NCI-H146 (cell line): ENCODE data around the gene ZNF609.
"Not testable (repeated sequence)": the region's sequence is repeated elsewhere in the genome, so short reads cannot be mapped to it uniquely, and the experiment has no call there.

Experiments used
- DNase-seq: peaks from one replicate; lab custom pipeline; 2025; lab: John Stamatoyannopoulos, UW

The ZNF609 gene

DNA sequence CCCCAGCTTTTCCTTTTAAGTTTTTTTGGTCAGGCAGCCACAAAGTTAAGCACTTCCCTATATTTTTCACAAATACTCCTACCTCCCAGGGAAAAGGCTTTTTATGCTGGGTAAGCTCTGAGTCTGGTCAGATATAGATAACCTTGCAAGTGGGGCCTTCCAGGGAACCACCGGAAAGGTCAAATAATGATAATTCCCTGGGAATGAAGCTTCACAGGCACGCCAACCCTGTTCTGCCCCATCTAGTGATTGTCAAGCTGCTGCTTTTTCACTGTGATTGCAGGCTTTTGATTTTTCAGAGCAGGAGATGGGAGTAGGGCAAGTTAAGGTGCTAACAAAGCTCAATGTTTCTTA, 121.0 kb downstream of the ZNF609 start:
- no peak for DNase-seq

DNA sequence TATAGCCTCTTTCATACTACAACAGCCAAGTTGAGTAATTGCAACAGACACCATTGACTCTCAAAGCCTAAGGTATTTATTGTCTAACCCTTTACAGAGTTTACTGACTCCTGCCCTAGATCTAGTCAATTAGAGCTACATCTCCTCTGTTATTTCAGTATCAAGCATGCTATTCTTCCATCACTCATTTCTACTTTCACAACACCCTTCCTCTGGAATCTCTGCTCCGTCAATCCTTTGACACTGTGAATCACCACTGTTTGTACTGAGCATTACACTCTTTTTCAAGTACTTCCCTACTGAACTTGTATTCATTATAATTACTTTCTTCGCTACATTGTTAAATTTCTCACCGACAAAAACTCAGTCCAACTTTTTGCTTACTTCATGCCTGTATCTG, 121.8 kb downstream of the ZNF609 start:
- DNase-seq, result no peak

DNA sequence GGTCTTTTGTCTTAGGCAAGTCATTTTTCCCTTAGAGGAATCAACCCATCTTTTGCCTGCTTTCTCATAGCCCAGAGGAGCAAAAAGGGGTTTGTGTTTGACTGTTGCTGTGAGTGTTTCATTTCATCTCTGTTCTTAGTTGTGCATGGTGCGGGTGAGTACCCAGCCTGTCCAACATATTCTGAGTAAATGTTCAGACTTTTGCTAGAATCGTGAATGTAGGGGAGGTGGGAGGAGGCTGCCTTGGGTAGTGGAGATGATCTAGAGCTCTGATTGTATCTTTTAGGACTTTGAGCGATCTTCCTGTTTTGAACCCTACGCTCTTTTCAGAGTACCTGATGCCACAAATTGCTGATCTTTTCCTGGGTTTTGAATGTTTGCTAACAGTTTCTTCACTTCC, 123.1 kb downstream of the ZNF609 start:
- no peak for DNase-seq

DNA sequence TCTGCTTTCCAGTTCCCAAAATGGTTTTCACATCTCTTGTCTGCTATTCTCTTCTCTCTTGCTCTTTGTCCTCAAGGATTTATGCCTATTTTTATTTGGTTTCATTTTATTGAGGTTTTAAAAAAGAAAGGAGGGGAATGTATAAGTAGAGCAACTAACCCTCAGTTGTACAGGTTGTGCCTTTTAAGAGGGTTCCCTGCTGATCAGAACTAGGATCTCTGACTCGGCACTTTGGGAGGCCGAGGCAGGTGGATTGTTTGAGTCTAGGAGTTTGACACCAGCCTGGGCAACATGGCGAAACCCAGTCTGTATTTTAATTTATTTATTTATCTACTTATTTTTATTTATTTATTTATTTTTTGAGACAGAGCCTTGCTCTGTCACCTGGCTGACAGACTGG, 123.6 kb downstream of the ZNF609 start:
- DNase-seq, result no peak

DNA sequence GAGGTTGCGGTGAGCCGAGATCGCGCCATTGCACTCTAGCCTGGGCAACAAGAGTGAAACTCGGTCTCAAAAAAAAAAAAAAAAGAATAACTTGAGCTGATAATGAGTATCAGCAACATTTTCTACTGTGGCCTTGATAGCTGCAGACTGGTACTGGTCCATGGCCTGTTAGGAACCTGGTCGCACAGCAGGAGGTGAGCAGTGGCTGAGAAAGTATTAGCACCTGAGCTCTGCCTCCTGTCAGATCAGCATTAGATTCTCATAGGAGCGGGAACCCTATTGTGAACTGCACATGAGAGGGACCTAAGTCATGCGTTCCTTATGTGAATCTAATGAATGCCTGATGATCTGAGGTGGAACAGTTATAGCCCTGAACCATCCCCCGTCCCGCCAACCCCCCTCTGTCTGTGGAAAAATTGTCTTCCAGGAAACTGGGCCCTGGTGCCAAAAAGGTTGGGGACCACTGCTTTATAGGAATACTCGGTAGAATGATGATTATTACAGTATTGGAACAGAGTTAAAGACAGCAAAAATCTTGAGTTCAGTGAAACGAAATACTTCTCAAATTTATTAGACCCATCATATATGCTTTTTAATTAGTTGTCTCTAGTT, 126.0 kb downstream of the ZNF609 start:
- DNase-seq, result no peak

DNA sequence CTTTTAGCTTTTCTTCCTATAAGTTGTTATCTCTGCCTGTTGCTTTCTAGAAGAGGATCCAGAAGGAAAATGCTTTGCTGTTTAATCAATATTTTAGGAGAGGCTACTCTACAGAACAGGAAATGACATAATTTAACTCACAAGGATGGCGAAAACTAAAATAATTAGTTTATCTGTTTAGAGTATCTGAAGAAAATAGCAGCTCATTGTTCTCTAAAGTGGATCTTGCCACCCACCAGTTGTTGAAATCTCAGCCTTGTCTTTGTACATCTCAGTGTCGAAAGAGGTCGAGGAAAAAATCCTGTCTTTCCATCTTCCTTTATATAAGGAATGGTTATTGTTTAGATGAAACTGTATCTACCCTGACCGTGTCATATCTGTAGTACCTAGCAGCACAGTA, 126.6 kb downstream of the ZNF609 start:
- no peak for DNase-seq

DNA sequence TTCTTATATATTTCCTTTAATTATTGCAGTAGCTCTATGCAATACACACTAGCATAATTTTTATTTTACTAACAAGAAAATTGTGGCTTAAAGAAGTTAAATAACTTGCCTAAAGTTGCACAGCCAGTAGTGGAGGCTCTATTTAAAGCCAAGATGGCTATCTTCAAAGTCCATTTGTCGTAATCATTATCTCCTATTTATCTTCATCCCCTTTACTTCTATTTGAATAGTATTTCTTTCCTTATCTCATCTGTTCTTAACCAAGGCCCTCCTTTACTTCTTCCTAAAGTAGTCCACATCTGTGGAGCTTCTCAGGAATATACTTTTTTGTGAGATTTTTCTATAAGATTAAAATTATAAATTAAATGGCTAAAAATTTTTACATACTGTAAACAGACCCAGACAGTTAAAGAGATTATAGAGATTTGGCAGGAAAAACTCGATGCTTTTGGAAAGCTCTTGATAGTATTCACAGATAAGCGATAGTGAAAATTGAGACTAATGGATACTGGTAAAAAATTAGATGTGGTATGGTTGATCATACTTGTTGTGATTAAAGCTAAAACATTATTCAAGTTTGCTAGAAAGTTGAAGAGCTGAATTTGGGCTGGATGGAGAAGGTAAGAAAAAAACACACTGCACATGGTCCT, 129.2 kb downstream of the ZNF609 start:
- DNase-seq, result no peak

DNA sequence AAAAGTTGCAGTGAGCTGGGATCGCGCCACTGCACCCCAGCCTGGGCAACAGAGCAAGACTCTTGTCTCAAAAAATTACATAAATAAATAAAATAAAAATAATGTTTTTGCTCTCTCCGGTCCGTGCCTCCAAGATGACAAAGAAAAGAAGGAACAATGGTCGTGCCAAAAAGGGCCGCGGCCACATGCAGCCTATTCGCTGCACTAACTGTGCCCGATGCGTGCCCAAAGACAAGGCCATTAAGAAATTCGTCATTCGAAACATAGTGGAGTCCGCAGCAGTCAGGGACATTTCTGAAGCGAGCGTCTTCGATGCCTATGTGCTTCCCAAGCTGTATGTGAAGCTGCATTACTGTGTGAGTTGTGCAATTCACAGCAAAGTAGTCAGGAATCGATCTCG, 132.5 kb downstream of the ZNF609 start:
- DNase-seq, result not testable (repeated sequence)

DNA sequence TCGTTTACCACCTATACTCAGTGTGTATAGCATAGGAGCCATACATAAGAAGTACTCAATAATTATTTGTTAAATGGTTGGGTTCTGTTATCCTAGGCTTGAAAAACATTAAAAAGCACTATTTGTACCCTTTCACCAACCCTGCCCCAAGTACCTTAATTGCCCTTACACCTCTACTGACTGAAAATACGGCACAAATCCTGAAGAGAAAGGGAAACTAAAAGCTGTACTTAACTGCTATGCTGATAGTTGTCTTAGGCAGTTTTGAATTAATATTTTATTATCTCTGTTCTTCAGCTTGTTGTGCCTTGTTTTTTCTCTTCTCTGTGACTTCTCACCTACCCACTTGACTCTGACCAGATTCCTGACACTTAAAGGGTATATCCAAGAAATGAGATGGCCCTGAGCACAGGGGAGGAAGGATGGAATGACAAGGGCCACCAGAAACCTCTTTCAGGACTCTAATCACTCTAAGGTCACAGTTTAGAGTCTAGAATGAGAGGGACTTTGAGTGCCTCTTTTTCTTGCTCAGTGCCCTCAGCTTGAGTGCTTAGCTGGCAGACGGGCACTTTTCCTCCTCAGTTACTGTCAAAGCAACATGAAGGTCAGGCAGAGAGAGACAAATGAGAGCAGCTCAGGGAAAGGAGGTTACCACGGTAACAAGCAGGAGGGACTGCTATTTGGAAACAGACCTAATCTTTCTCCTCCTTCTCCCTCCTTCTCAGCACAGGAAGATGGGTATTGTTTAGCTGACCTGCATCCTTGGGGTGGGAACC, 136.5 kb downstream of the ZNF609 start:
- DNase-seq, result peak; percentile 53

DNA sequence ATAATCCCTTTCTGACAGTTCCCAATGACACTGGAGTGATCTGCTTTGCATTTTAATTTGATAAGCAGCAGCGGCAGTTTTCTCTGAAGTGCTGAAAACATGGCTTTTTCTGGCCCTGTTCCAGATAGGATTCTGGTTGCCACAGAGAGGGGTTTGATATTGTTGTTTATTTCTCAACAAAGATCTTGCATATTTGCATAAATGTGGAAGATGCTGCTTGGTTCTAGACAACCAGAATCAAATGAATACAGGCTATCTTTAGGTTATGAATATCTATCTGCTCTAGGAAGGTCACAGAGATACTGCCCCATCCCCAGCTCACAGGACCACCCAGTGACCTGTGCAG, 137.1 kb downstream of the ZNF609 start:
- no peak for DNase-seq

DNA sequence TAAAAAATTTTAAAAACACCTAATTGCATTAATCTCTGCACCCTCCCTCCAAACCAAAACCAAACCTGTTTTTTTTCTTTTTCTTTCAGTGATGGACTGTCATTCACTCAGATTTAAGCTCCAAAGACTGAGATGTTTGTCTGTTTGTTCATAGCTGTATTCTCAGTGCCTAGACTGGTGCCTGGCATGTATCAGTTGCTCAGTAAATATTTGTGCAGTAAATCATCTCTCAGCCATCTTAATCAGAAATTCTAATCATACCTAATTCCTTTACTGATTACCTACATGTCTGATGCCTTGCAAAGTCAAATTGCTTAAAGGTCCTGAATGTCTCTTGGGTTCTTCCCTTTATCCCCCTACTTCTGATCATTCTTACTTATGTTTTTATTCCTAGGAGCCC, 138.8 kb downstream of the ZNF609 start:
- DNase-seq, result no peak

DNA sequence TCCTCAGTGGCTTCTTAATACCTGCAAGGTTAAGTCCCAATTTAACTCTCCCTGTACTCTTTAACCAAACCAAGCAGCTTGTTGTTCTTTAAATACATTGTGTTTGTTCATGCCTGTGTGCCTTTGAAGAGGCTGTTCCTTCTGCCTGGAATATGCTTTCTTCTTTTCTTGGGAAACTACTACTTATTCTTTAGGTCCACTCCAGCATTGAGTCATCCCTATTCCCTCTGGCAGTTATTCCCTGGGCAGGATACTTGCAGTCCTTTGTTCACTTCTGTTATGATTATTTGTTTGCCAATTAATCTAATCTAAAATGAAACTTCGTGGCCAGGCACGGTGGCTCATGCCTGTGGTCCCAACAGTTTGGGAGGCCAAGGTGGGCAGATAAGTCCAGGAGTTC, 139.3 kb downstream of the ZNF609 start:
- no peak for DNase-seq

DNA sequence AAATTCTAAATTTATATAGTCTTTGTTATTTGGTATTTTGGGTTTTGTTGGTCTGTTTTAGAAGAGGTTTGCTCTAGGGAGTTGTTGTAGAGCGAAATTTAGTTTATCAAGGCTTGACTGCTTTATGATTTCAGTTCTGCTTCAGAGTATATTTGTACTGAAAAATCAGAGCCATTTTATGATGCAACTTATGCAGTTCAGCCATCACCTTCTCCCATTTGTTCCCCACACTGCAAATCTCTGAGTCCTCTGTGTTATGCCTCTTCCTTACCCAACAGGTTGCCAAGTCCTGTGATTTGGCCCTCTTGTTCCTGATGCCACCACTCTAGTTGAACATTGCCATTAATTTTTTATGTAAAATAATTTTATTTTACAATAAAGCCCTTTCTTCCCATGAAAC, 140.4 kb downstream of the ZNF609 start:
- no peak for DNase-seq

DNA sequence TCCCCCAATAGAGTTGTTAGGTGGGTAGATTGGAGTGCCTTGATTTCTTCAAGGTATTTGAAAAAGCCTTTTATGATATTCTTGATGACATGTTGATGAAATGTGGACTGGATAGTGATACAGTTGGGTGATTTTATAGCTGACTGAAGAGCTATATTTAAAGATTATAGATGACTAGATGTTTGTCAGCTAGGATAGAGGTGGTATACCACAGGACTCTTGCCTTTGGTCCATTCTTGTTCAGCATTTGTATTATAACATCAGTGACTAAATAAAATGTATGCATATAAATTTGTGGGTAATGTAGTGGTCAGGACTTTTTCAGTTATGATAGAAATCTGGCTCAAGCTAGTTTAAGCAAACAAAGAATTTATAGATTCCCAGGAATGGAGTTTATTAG, 143.9 kb downstream of the ZNF609 start:
- DNase-seq, result no peak

DNA sequence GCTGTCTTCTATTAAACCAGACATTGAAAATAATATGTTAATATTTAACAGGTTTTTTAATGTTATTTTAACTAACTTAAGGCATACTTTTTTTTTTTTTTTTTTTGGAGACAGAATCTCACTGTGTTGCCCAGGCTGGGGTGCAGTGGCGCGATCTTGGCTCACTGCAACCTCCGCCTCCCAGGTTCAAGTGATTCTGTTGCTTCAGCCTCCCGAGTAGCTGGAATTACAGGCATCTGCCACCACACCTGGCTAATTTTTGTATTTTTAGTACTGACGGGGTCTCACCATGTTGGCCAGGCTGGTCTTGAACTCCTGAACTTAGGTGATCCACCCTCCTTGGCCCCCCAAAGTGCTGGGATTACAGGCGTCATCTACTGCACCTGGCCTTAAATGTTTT, 147.0 kb downstream of the ZNF609 start:
- not testable (repeated sequence) for DNase-seq

DNA sequence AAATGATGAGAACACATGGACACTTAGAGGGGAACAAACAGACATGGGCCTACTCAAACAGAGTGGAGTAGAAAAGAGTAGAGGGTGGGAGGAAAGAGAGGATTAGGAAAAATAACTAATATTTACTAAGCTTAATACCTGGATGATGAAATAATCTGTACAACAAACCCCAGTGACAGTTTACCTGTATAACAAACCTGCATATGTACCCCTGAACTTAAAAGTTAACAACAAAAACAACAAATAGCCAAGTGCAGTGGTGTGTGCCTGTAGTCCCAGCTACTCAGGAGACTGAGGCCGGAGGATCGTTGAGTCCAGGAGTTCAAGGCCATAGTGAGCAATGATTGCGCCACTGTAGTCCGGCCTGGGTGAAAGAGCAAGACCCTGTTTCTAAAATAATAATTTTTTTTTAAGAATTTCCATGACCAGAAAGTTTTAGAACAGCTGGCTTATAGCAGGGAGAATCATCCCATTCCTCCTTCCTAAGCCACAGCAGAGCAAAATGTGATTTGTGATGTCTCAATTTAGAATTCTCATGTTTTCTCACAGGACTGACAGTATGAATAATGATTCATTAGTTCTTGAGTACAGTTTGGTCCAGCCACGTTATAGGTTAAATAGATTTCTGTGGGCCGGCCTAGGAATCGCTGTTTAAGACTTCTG, 150.0 kb downstream of the ZNF609 start:
- no peak for DNase-seq

DNA sequence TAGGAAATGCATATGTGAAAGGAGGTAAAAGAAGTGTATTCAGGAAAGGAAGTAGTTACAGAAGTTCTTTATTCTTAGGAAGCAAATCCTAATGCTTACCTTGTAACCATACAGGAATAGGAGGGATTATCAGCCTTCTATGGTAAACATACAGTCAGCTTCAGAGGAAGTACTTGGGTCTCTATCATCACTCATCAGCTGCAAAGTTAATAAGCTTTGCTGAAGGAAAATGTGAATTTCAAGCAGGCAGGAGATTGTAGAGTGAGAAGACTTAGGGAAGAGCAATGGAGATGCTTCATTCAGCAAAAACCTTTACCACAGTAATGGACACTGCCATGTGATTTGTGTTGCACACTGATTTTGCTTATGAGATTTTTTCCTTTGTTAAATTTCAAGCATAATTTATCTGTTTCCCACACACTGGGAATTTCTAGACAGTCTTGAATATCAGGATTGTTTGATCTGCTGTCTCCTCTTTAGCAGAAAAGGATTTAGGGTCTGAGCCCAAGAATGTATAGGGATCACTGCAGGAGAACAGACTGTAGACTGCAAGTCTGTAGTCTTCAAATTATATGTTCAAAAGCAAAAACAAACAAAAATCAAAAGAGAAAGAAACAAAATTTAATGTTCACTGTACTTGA, 150.8 kb downstream of the ZNF609 start:
- no peak for DNase-seq

DNA sequence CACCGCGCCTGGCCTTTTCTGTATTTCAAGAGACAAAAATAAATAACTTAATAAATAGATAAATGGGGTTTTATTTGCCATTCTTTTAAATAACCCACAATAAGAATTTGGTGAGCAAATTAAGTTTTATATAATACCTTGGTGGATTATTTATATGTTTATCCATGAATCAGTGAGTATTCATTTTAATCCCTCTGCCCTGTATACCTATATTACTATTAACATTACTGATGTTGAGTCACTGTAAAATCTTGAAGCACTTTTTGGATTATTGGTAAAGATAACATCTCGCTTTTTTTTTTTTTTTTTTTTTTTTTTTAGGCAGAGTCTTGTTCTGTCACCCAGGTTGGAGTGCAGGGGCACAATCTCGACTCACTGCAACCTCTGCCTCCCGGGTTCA, 154.1 kb downstream of the ZNF609 start:
- DNase-seq, result no peak

DNA sequence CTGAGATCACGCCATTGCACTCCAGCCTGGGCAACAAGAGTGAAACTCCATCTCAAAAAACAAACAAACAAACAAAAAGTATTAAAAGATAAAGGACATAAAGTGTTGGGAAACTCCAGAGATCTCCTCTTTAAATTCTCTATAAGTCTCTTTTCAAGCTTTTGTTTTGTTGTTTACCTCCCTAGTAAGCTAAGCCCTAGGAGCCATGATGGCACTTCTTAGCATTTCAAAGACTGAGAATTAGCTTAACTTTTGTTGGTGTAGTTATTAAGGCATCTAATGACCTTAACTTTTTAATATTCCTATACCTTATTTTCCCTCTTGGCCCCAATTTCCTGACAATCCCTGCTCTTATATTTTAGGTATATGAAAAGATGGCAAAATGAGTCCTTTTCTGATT, 157.3 kb downstream of the ZNF609 start:
- no peak for DNase-seq

DNA sequence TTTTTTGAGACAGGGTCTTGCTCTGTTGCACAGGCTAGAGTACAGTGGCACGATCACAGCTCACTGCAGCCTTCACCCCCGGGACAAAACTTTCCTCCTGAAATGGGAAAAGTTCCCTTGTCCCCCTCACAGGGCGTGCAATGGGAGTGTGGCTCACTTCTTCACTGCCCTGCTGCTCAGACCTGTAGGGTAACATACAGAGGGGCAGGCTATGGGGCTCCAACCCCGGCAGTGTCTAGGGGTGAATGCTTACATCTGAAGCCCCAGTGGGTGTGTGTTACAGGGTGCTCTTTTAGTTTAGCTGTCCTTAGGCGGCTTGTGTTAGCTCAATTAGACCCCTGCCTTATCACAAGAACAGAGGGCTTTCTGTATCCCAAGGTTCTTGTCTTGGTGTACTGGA, 157.8 kb downstream of the ZNF609 start:
- no peak for DNase-seq

DNA sequence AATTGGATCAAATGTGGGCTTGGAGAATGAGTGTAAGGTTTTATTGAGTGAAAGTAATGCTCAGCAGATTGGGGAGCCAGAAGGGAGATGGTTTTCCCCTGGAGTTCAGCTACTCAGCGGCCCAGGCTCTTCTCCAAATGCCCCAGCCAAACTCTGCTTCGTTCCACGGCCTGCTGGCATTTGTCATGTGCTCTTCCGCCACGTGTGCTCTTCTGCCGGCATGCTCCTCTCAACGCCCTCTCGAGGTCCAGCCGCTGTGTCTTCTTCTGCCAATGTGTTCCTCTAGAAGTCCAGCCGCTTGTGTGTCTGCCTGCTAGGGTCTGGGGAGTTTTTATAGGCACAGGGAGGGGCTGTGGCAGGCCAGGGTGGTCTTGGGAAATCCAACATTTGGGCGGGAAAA, 158.2 kb downstream of the ZNF609 start:
- DNase-seq, result no peak
